HepG2 (cell line): ENCODE measurements around the gene CSNK2B. TPM values are rescaled to one million over a fixed set of nuclear protein-coding genes. Genes with fewer than 3 reads are reported as not detected.

Experiments
- AGO1 ChIP-seq: fragments of 200-400 bp; formaldehyde crosslinking; IDR thresholded peaks from 2 replicates; pipeline ENCODE4 v1.6.1; 2017; ENCODE audit warnings: mild to moderate bottlenecking, low read depth, low read length, moderate library complexity; ENCODE audit not compliant: poor library complexity, severe bottlenecking
- BCL6 ChIP-seq: IDR thresholded peaks from 2 replicates; pipeline ENCODE4 v1.6.1; 2016; ENCODE audit warnings: missing genetic modification reagents, missing compliant biosample characterization
- ETV6 ChIP-seq: sonication (generic); formaldehyde crosslinking; conservative IDR thresholded peaks from 2 replicates; pipeline ENCODE4 v1.4.0; 2020; ENCODE audit warnings: missing genetic modification reagents
- FOSL1 ChIP-seq: sonication (generic); formaldehyde crosslinking; IDR thresholded peaks from 2 replicates; pipeline ENCODE4 v1.9.0; 2021; ENCODE audit warnings: missing genetic modification reagents, borderline replicate concordance
- GMEB2 ChIP-seq: IDR thresholded peaks from 2 replicates; pipeline ENCODE4 v1.6.1; 2016; ENCODE audit warnings: missing biosample characterization, missing genetic modification reagents, low read depth
- HNRNPH1 ChIP-seq: fragments of 200-400 bp; formaldehyde crosslinking; optimal IDR thresholded peaks from 2 replicates; pipeline ENCODE3; 2017; ENCODE audit warnings: mild to moderate bottlenecking, low read depth, low read length
- MNT ChIP-seq: fragments of 450-650 bp; IDR thresholded peaks from 2 replicates; pipeline ENCODE4 v1.6.1; 2016
- NCOA5 ChIP-seq: sonication (generic); formaldehyde crosslinking; IDR thresholded peaks from 2 replicates; pipeline ENCODE4 v1.4.0; 2020; ENCODE audit warnings: missing genetic modification reagents
- POLR2AphosphoS2 ChIP-seq: IDR thresholded peaks from 2 replicates; pipeline ENCODE4 v1.6.1; 2011; ENCODE audit warnings: low read depth, low read length, improper control_type of control experiment
- POLR2AphosphoS5 ChIP-seq: IDR thresholded peaks from 2 replicates; pipeline ENCODE4 v1.6.1; 2012; ENCODE audit warnings: low read depth, low read length
- POLR2G ChIP-seq: fragments of 200-400 bp; formaldehyde crosslinking; IDR thresholded peaks from 2 replicates; pipeline ENCODE4 v1.6.1; 2018; ENCODE audit warnings: mild to moderate bottlenecking, low read depth, low read length, moderate library complexity
- RAD21 ChIP-seq: fragments of 450-650 bp; formaldehyde crosslinking; IDR thresholded peaks from 2 replicates; pipeline ENCODE4 v1.5.0; 2020; ENCODE audit warnings: mild to moderate bottlenecking
- RBM39 ChIP-seq: fragments of 200-400 bp; formaldehyde crosslinking; IDR thresholded peaks from one replicate; pipeline ENCODE4 v1.6.1; 2018; ENCODE audit warnings: antibody characterized with exemption, mild to moderate bottlenecking, low read depth, low read length; ENCODE audit not compliant: poor library complexity, severe bottlenecking
- RXRA ChIP-seq: sonication (generic); formaldehyde crosslinking; IDR thresholded peaks from 2 replicates; pipeline ENCODE4 v1.5.1; 2020; ENCODE audit warnings: missing genetic modification reagents
- SRF ChIP-seq: IDR thresholded peaks from 2 replicates; pipeline ENCODE4 v1.6.1; 2011; ENCODE audit warnings: mild to moderate bottlenecking, low read depth, low read length, moderate library complexity
- TBX2 ChIP-seq: sonication (generic); formaldehyde crosslinking; IDR thresholded peaks from 2 replicates; pipeline ENCODE4 v1.5.0; 2020; ENCODE audit warnings: missing genetic modification reagents, mild to moderate bottlenecking, borderline replicate concordance
- ZFP36L2 ChIP-seq: sonication (generic); formaldehyde crosslinking; IDR thresholded peaks from 2 replicates; pipeline ENCODE4 v1.4.0; 2020; ENCODE audit warnings: missing genetic modification reagents
- ZFP62 ChIP-seq: sonication (generic); formaldehyde crosslinking; IDR thresholded peaks from 2 replicates; pipeline ENCODE4 v1.4.0; 2020; ENCODE audit warnings: missing genetic modification reagents
- ZNF3 ChIP-seq: IDR thresholded peaks from 2 replicates; pipeline ENCODE4 v1.7.0; 2017; ENCODE audit warnings: inconsistent platforms
- ZNF329 ChIP-seq: sonication (generic); formaldehyde crosslinking; IDR thresholded peaks from 2 replicates; pipeline ENCODE4 v1.9.0; 2021; ENCODE audit warnings: low read depth, mild to moderate bottlenecking, missing genetic modification reagents
- ZNF550 ChIP-seq: sonication (generic); formaldehyde crosslinking; IDR thresholded peaks from 2 replicates; pipeline ENCODE4 v1.4.0; 2020; ENCODE audit warnings: mild to moderate bottlenecking, missing genetic modification reagents, borderline replicate concordance
- ZNF768 ChIP-seq: sonication (generic); formaldehyde crosslinking; IDR thresholded peaks from 2 replicates; pipeline ENCODE4 v1.4.0; 2020; ENCODE audit warnings: missing genetic modification reagents
- ZNF83 ChIP-seq: sonication (generic); formaldehyde crosslinking; IDR thresholded peaks from 2 replicates; pipeline ENCODE4 v1.4.0; 2020; ENCODE audit warnings: missing genetic modification reagents, mild to moderate bottlenecking, borderline replicate concordance
- ZSCAN30 ChIP-seq: sonication (generic); formaldehyde crosslinking; IDR thresholded peaks from 2 replicates; pipeline ENCODE4 v1.5.0; 2020; ENCODE audit warnings: mild to moderate bottlenecking, missing genetic modification reagents
- polyA plus RNA-seq, 8 experiments: library from polyadenylated mRNA; depleted of rRNA in 3 of 8; stranded (reverse) in 7 of 8; unstranded in 1 of 8; fragments of >200 nt; fragmentation: Illumina TruSeq in 4 of 8; extraction: Trizol in 4 of 8; gene quantifications; 2 replicates each; pipeline versions ENCODE4 v1.2.1 to v1.2.3, GENCODE V29; 2011 to 2016; ENCODE audit warnings: low read depth in 4 of 8, missing spikeins in 1 of 8, mixed read lengths in 1 of 8; ENCODE audit not compliant: insufficient read depth in 1 of 8
- total RNA-seq, 5 experiments: library from RNA; depleted of rRNA; stranded (reverse); fragments of >200 nt; fragmentation: Illumina TruSeq; extraction: Trizol; gene quantifications; 2 replicates each; pipeline ENCODE4 v1.2.3, GENCODE V29; 2016; ENCODE audit warnings: low read depth in 1 of 5
- TF ChIP-seq, protein P1 (sequence below): IDR thresholded peaks from 2 replicates; pipeline ENCODE4 v1.6.1; 2016; ENCODE audit warnings: mild to moderate bottlenecking, missing biosample characterization, missing genetic modification reagents
- TF ChIP-seq, protein P2 (sequence below): sonication (generic); formaldehyde crosslinking; IDR thresholded peaks from 2 replicates; pipeline ENCODE4 v1.4.0; 2020; ENCODE audit warnings: mild to moderate bottlenecking, missing genetic modification reagents
- TF ChIP-seq, protein P3 (sequence below): sonication (generic); formaldehyde crosslinking; IDR thresholded peaks from 2 replicates; pipeline ENCODE4 v1.8.1; 2022; ENCODE audit warnings: mild to moderate bottlenecking, missing genetic modification reagents

The CSNK2B gene
- total and polyA plus RNA-seq, 2 of the 13 experiments (the other 11 are each of a cell fraction or from before 2014, with no cell fraction given): 111 to 296 TPM

DNA sequence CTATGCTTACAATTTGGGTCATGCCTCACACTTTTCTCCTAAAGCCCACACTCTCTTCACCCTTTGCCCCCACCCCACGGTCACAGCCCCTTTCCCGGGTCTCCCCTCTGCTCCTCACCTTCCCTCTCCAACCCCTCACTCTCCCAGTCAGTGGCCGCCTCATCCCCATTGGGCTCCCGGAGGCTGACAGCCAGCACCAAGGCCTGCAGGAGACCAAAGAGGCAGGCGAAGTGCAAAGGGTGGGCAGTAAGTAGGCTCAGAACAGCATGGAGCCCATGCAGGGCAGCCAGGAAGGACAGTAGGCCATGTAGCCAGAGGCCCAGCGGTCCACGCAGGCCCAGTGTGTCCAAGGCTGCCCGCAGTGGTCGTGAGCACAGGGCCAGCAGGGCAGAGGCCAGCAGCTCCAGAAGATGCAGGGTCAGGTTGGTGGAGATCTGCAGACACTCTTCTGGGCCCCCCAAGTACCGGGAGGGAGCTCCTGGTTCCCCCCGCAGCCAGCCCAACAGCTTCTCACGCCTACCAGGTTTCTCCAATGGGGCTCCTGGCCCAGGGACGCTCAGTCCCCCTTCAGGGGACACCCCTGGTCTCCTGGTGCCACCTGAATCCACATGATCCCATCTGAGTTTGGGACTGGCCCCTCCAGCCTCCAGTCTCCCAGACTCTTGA, 6.8 kb upstream of the CSNK2B start (continued):
- TF ChIP-seq POLR2G (no peak), POLR2AphosphoS2 (no peak), BCL6 (CRISPR knock-in tag) (no peak), ZSCAN30 (CRISPR knock-in tag) (no peak), ZNF329 (CRISPR knock-in tag) (no peak), HNRNPH1 (no peak), TBX2 (CRISPR knock-in tag) (0 out of 2 replicates have a peak, but pooled peaks have one; percentile 12), ZFP36L2 (CRISPR knock-in tag) (no peak), ZNF550 (0 out of 2 replicates have a peak, but pooled peaks have one; percentile 9), SRF (no peak), AGO1 (peak; percentile 92), ZNF83 (CRISPR knock-in tag) (peak; percentile 2; the same call in 1 of the 2 replicates), RXRA (no peak), ZNF768 (CRISPR knock-in tag) (peak; percentile 44; the same call in 1 of the 2 replicates), FOSL1 (CRISPR knock-in tag) (no peak), GMEB2 (CRISPR knock-in tag) (no peak), RBM39 (peak; percentile 10), ZNF3 (CRISPR knock-in tag) (no peak), ZFP62 (CRISPR knock-in tag) (no peak), NCOA5 (no peak), ETV6 (CRISPR knock-in tag) (no peak), POLR2AphosphoS5 (peak; percentile 67; the same call in 1 of the 2 replicates), MNT (no peak), RAD21 (no peak)
- TF ChIP-seq, protein P1, sequence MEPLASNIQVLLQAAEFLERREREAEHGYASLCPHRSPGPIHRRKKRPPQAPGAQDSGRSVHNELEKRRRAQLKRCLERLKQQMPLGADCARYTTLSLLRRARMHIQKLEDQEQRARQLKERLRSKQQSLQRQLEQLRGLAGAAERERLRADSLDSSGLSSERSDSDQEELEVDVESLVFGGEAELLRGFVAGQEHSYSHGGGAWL (CRISPR knock-in tag): peak; percentile 18; the same call in 1 of the 2 replicates
- TF ChIP-seq, protein P2, sequence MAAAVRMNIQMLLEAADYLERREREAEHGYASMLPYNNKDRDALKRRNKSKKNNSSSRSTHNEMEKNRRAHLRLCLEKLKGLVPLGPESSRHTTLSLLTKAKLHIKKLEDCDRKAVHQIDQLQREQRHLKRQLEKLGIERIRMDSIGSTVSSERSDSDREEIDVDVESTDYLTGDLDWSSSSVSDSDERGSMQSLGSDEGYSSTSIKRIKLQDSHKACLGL (CRISPR knock-in tag): 0 out of 2 replicates have a peak, but pooled peaks have one; percentile 28
- TF ChIP-seq, protein P3, sequence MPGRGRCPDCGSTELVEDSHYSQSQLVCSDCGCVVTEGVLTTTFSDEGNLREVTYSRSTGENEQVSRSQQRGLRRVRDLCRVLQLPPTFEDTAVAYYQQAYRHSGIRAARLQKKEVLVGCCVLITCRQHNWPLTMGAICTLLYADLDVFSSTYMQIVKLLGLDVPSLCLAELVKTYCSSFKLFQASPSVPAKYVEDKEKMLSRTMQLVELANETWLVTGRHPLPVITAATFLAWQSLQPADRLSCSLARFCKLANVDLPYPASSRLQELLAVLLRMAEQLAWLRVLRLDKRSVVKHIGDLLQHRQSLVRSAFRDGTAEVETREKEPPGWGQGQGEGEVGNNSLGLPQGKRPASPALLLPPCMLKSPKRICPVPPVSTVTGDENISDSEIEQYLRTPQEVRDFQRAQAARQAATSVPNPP (CRISPR knock-in tag): no peak
